Tibial nerve (tissue), 4 donors: ENCODE measurements around the gene NLRP7. TPM values are rescaled to one million over a fixed set of nuclear protein-coding genes. Genes with fewer than 3 reads are reported as not detected.
"Not testable (repeated sequence)": the region's sequence is repeated elsewhere in the genome, so short reads cannot be mapped to it uniquely, and the experiment has no call there.

Experiments used
- DNase-seq, 2 donors: peaks; one replicate each; pipeline ENCODE4 v3.0.0-alpha.2; 2019; ENCODE audit warnings: low spot score in 2 of 2
- H3K27ac ChIP-seq, 4 donors: fragments of 200-600 bp; sonication (generic) in 3 of 4; one replicate each; pipeline ENCODE4 v1.5.1; 2017 to 2019; ENCODE audit warnings: mild to moderate bottlenecking in 1 of 4
- H3K27me3 ChIP-seq, 2 donors: fragments of 200-600 bp; sonication (generic) in 1 of 2; one replicate each; pipeline versions ENCODE4 v1.5.1 to v1.6.0; 2017 to 2019
- H3K36me3 ChIP-seq, 3 donors: fragments of 200-600 bp; sonication (generic); one replicate each; pipeline ENCODE4 v1.5.1; 2018 to 2019
- H3K4me1 ChIP-seq, 4 donors: fragments of 200-600 bp; sonication (generic) in 3 of 4; one replicate each; pipeline ENCODE4 v1.5.1; 2017 to 2019
- H3K4me3 ChIP-seq, 4 donors: fragments of 200-600 bp; sonication (generic) in 3 of 4; one replicate each; pipeline ENCODE4 v1.5.1; 2017 to 2019; ENCODE audit warnings: mild to moderate bottlenecking in 1 of 4, moderate library complexity in 1 of 4
- H3K9me3 ChIP-seq, 4 donors: fragments of 200-600 bp; sonication (generic) in 3 of 4; one replicate each; pipeline ENCODE4 v1.5.1; 2017 to 2019
- CTCF ChIP-seq, 5 experiments: fragments of 200-600 bp in 3 of 5; fragments of 450-650 bp in 2 of 5; sonication (generic) in 3 of 5; IDR thresholded peaks; one replicate each; pipeline ENCODE4 v1.5.1; 2016 to 2019; ENCODE audit warnings: antibody characterized with exemption in 5 of 5, mild to moderate bottlenecking in 3 of 5, moderate library complexity in 2 of 5
- EP300 ChIP-seq, 2 donors: sonication (generic); formaldehyde crosslinking; IDR thresholded peaks; one replicate each; pipeline ENCODE4 v1.6.1; 2017; ENCODE audit warnings: antibody characterized with exemption in 2 of 2, mild to moderate bottlenecking in 1 of 2
- POLR2A ChIP-seq, 2 donors: fragments of 450-650 bp; IDR thresholded peaks; one replicate each; pipeline ENCODE4 v1.6.1; 2017; ENCODE audit warnings: antibody characterized with exemption in 2 of 2, mild to moderate bottlenecking in 2 of 2, moderate library complexity in 2 of 2
- WGBS, 2 donors: methylation state at CpG; one replicate each; pipeline ENCODE4 v1.1.5; 2018; 5-methylcytosine and 5-hydroxymethylcytosine counted together
- total RNA-seq, 4 donors: library from RNA; depleted of rRNA; stranded (reverse); fragments of >200 nt; gene quantifications; one replicate each; pipeline ENCODE4 v1.1.0, GENCODE V29; 2016

Gene NLRP7
- total RNA-seq, 4 donors from 2014 or later, result not detected

GRCh38 chr19:54921082-54921481 lies 26.2 kb downstream of the NLRP7 start:
- 68 to 71% methylated on average over 7 of the region's 7 CpGs for WGBS, 2 donors

GRCh38 chr19:54919646-54920563 lies 27.4 kb downstream of the NLRP7 start:
- not testable (repeated sequence) for H3K27ac ChIP-seq, H3K4me3 ChIP-seq, DNase-seq, H3K36me3 ChIP-seq, H3K27me3 ChIP-seq, H3K4me1 ChIP-seq
- 40 to 44% methylated on average over 17 to 19 of the region's 24 CpGs for WGBS, 2 donors
- peaks cover 0 to 19% (median 0%) of the 10 kb centered on the region in 4 donors for H3K9me3 ChIP-seq

More at GRCh38 chr19:54921082-54921481, 26.2 kb downstream of the NLRP7 start:
- Histone ChIP-seq H3K27me3 (no peaks in the 10 kb centered on the region), H3K4me1 (no peaks in the 10 kb centered on the region), H3K9me3 (peaks cover 0 to 28% (median 0%) of the 10 kb centered on the region in 4 donors), H3K27ac (no peak overlapping the region), H3K4me3 (no peak overlapping the region), H3K36me3 (no peaks in the 10 kb centered on the region)
- DNase-seq, result no peak
- no peak for TF ChIP-seq CTCF (IDR thresholded peaks at IDR 0.05)
- no peak for TF ChIP-seq POLR2A (IDR thresholded peaks at IDR 0.05)
- no peak for TF ChIP-seq EP300 (IDR thresholded peaks at IDR 0.05)

GRCh38 chr19:54918499-54918898 lies 28.8 kb downstream of the NLRP7 start:
- Histone ChIP-seq H3K4me1 (no peaks in the 10 kb centered on the region), H3K4me3 (no peak overlapping the region), H3K9me3 (peaks cover 0 to 16% (median 0%) of the 10 kb centered on the region in 4 donors), H3K27me3 (no peaks in the 10 kb centered on the region), H3K27ac (no peak overlapping the region), H3K36me3 (no peaks in the 10 kb centered on the region)
- TF ChIP-seq EP300 (IDR thresholded peaks at IDR 0.05), result no peak
- TF ChIP-seq POLR2A (IDR thresholded peaks at IDR 0.05), result no peak
- TF ChIP-seq CTCF (IDR thresholded peaks at IDR 0.05), result no peak
- WGBS, 2 donors, result 90 to 92% methylated on average over 9 of the region's 9 CpGs
- DNase-seq, result no peak

GRCh38 chr19:54916822-54917221 lies 30.5 kb downstream of the NLRP7 start:
- no peaks in the 10 kb centered on the region for H3K27me3 ChIP-seq
- no peak overlapping the region for H3K27ac ChIP-seq
- no peak for DNase-seq
- H3K9me3 ChIP-seq, result peaks cover 0 to 16% (median 0%) of the 10 kb centered on the region in 4 donors
- H3K4me3 ChIP-seq, result no peak overlapping the region
- 70 to 81% methylated on average over 11 of the region's 11 CpGs for WGBS, 2 donors
- no peaks in the 10 kb centered on the region for H3K36me3 ChIP-seq
- no peaks in the 10 kb centered on the region for H3K4me1 ChIP-seq
- TF ChIP-seq CTCF (IDR thresholded peaks at IDR 0.05), result no peak
- no peak for TF ChIP-seq EP300 (IDR thresholded peaks at IDR 0.05)
- TF ChIP-seq POLR2A (IDR thresholded peaks at IDR 0.05), result no peak

GRCh38 chr19:54907899-54908298 lies 39.4 kb downstream of the NLRP7 start:
- not testable (repeated sequence) for H3K4me1 ChIP-seq, H3K27me3 ChIP-seq, H3K9me3 ChIP-seq, H3K4me3 ChIP-seq, H3K27ac ChIP-seq, DNase-seq, H3K36me3 ChIP-seq
- 71 to 79% methylated on average over 5 of the region's 5 CpGs for WGBS, 2 donors

- H3K4me3 ChIP-seq, result no peak overlapping the region
- H3K27me3 ChIP-seq, result no peaks in the 10 kb centered on the region
- H3K4me1 ChIP-seq, result no peaks in the 10 kb centered on the region
- H3K36me3 ChIP-seq, result no peaks in the 10 kb centered on the region
- DNase-seq, result no peak
- 72 to 79% methylated on average over 7 of the region's 7 CpGs for WGBS, 2 donors
- no peak for TF ChIP-seq CTCF (IDR thresholded peaks at IDR 0.05)
- H3K27ac ChIP-seq, result no peak overlapping the region
- H3K9me3 ChIP-seq, result peaks cover 0 to 4% (median 0%) of the 10 kb centered on the region in 4 donors
Measured at GRCh38 chr19:54906819-54907218, 40.5 kb downstream of the NLRP7 start.
